Measurements from ENCODE around the gene MFSD11. TPM values are rescaled to one million over a fixed set of nuclear protein-coding genes. Genes with fewer than 3 reads are reported as not detected.

Gene MFSD11
- total RNA-seq, 1 experiment from 2014 or later: 24.9 TPM

DNA sequence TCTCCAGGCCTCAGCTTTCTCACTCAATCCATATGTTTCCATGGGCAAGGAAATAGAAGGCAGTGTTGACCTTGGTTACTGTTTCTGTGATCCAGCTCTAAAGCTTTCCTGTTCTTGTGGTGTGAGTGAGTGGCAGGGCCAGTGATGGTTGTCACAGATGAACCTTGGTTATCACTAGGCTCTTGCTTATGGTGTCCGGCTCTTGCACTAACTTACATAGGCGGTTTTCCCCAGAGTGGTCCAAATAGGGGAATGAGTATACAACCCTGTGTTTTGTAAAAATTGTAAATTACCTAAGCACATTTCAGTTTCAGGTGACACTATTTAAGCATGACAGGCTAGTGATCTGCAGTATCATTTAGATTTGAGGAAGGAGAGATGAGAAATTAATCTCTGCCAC, 6.8 kb downstream of the MFSD11 start:
- peaks cover 0 to 2% of the 10 kb centered on the region in 2 experiments; a peak in 1 of 4 replicates for H3K9me3 ChIP-seq (ENCODE audit: control insufficient read depth in 1 of 2, insufficient read depth in 1 of 2, low read depth in 1 of 2, low read length in 2 of 2)

More for the DNA sequence above, 6.8 kb downstream of the MFSD11 start:
- Histone ChIP-seq H2AFZ (ENCODE audit: low read depth, low read length, poor library complexity, severe bottlenecking) (no peak overlapping the region), H3K27ac (ENCODE audit: low read depth, low read length) (no peak overlapping the region), H3K4me1 (ENCODE audit: control insufficient read depth in 1 of 2, insufficient read depth in 2 of 2, low read length in 2 of 2) (peaks cover 0 to 12% of the 10 kb centered on the region in 2 experiments; a peak in 2 of 4 replicates), H3K79me2 (ENCODE audit: insufficient read depth, low read length) (no peaks in the 10 kb centered on the region), H3K36me3 (ENCODE audit: control insufficient read depth in 1 of 2, insufficient read depth in 2 of 2, low read length in 2 of 2) (peaks cover 2 to 24% of the 10 kb centered on the region in 2 experiments; a peak in 1 of 4 replicates), H3K27me3 (ENCODE audit: insufficient read depth, low read length) (no peaks in the 10 kb centered on the region), H3K9me2 (ENCODE audit: insufficient read depth) (no peaks in the 10 kb centered on the region), H3K4me2 (ENCODE audit: low read length) (no peak overlapping the region), H3K4me3 (replicated peaks in 1 of 2; ENCODE audit: low read depth in 1 of 2, low read length in 2 of 2) (no peak overlapping the region), H4K20me1 (ENCODE audit: insufficient read depth) (no peaks in the 10 kb centered on the region), H3K9ac (ENCODE audit: low read length) (no peak overlapping the region)
- BruUV-seq (replicated peaks): no TSS peak
- POLR2A ChIA-PET: no interaction called here
- DNase-seq (ENCODE audit: low read depth, low spot score): no peak
- RAD21 ChIA-PET (ENCODE audit: low non-redundant PET in 1 of 2, low total read pairs in 2 of 2, uncharacterized antibody in 2 of 2, unreplicated experiment in 2 of 2): no interaction called here
- intact Hi-C loops (cut with micrococcal nuclease): loop anchor here (2.0 kb wide), 1 partner anchor 24 kb away; no protein-coding TSS in a partner anchor
- TF ChIP-seq ZFX (IDR thresholded peaks at IDR 0.05): no peak
- no peak for TF ChIP-seq ELF1 (IDR thresholded peaks at IDR 0.05; ENCODE audit: borderline replicate concordance, low read depth)
- TF ChIP-seq, protein P1, sequence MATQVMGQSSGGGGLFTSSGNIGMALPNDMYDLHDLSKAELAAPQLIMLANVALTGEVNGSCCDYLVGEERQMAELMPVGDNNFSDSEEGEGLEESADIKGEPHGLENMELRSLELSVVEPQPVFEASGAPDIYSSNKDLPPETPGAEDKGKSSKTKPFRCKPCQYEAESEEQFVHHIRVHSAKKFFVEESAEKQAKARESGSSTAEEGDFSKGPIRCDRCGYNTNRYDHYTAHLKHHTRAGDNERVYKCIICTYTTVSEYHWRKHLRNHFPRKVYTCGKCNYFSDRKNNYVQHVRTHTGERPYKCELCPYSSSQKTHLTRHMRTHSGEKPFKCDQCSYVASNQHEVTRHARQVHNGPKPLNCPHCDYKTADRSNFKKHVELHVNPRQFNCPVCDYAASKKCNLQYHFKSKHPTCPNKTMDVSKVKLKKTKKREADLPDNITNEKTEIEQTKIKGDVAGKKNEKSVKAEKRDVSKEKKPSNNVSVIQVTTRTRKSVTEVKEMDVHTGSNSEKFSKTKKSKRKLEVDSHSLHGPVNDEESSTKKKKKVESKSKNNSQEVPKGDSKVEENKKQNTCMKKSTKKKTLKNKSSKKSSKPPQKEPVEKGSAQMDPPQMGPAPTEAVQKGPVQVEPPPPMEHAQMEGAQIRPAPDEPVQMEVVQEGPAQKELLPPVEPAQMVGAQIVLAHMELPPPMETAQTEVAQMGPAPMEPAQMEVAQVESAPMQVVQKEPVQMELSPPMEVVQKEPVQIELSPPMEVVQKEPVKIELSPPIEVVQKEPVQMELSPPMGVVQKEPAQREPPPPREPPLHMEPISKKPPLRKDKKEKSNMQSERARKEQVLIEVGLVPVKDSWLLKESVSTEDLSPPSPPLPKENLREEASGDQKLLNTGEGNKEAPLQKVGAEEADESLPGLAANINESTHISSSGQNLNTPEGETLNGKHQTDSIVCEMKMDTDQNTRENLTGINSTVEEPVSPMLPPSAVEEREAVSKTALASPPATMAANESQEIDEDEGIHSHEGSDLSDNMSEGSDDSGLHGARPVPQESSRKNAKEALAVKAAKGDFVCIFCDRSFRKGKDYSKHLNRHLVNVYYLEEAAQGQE (IDR thresholded peaks at IDR 0.05; ENCODE audit: low read depth): no peak
- no peak for TF ChIP-seq EZH2phosphoT487 (IDR thresholded peaks at IDR 0.05; ENCODE audit: borderline replicate concordance)
- TF ChIP-seq CBX3 (IDR thresholded peaks at IDR 0.05; ENCODE audit: low read depth): no peak
- TF ChIP-seq RAD21 (IDR thresholded peaks at IDR 0.05; ENCODE audit: low read depth): no peak
- TF ChIP-seq SIN3A (IDR thresholded peaks at IDR 0.05; ENCODE audit: low read depth): no peak
- TF ChIP-seq SRF (IDR thresholded peaks at IDR 0.05; ENCODE audit: low read depth): no peak
- no peak for TF ChIP-seq TCF7L2 (IDR thresholded peaks at IDR 0.05; ENCODE audit: borderline replicate concordance, extremely low read depth, insufficient read depth, insufficient read length)
- TF ChIP-seq POLR2A (IDR thresholded peaks at IDR 0.05; ENCODE audit: borderline replicate concordance, extremely low read depth, insufficient read depth, insufficient read length): no peak
- no peak for TF ChIP-seq YY1 (IDR thresholded peaks at IDR 0.05; ENCODE audit: extremely low read depth, insufficient replicate concordance, low read depth, low read length)
- TF ChIP-seq CEBPB (IDR thresholded peaks at IDR 0.05; ENCODE audit: low read depth): no peak
- TF ChIP-seq EZH2 (IDR thresholded peaks at IDR 0.05): no peak
- TF ChIP-seq POLR2AphosphoS5 (IDR thresholded peaks at IDR 0.05; ENCODE audit: low read depth, low read length): no peak
- TF ChIP-seq ZNF274 (IDR thresholded peaks at IDR 0.05; ENCODE audit: low read depth, low read length): no peak
- TF ChIP-seq, protein P2, sequence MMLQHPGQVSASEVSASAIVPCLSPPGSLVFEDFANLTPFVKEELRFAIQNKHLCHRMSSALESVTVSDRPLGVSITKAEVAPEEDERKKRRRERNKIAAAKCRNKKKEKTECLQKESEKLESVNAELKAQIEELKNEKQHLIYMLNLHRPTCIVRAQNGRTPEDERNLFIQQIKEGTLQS (IDR thresholded peaks at IDR 0.05): no peak
- no peak for ATAC-seq
- CTCF ChIA-PET: no interaction called here

Measured in HCT116 (cell line).